Calu3 (cell line): ENCODE data around the gene LIN9. TPM values are rescaled to one million over a fixed set of nuclear protein-coding genes. Genes with fewer than 3 reads are reported as not detected.

Source experiments
- BruUV-seq: library from RNA; stranded (reverse); fragments of 400-500 nt; replicated peaks from 2 replicates; lab custom pipeline; 2021; lab: Mats Ljungman, UMichigan
- CTCF ChIA-PET: fragments of 300-600 bp; sonication (Branson Sonifier 250); formaldehyde crosslinking; loops from one replicate; lab custom pipeline; 2022; ENCODE audit warnings: antibody characterized with exemption; lab: Charles Lee
- DNase-seq: peaks from one replicate; pipeline ENCODE4 v3.0.0; 2022
- H3K27ac Mint-ChIP-seq: one replicate; pipeline ENCODE4 v1.8.0; 2022; ENCODE audit warnings: mixed read lengths; ENCODE audit not compliant: unreplicated experiment
- H3K27me3 Mint-ChIP-seq: one replicate; pipeline ENCODE4 v1.8.0; 2022; ENCODE audit warnings: mixed read lengths; ENCODE audit not compliant: unreplicated experiment
- H3K36me3 Mint-ChIP-seq: one replicate; pipeline ENCODE4 v1.8.0; 2022; ENCODE audit warnings: mild to moderate bottlenecking, moderate library complexity, mixed read lengths; ENCODE audit not compliant: insufficient read depth, unreplicated experiment
- H3K4me1 Mint-ChIP-seq: one replicate; pipeline ENCODE4 v1.8.0; 2022; ENCODE audit warnings: mild to moderate bottlenecking, low read depth, mixed read lengths; ENCODE audit not compliant: unreplicated experiment
- H3K4me3 Mint-ChIP-seq: one replicate; pipeline ENCODE4 v1.8.0; 2022; ENCODE audit warnings: mild to moderate bottlenecking, low read depth, moderate library complexity, mixed read lengths; ENCODE audit not compliant: unreplicated experiment
- H3K9me3 Mint-ChIP-seq: one replicate; pipeline ENCODE4 v1.8.0; 2022; ENCODE audit warnings: low read depth, mixed read lengths; ENCODE audit not compliant: unreplicated experiment
- CTCF ChIP-seq: fragments of 200-600 bp; IDR thresholded peaks from one replicate; pipeline ENCODE4 v1.8.0; 2022; ENCODE audit warnings: antibody characterized with exemption; ENCODE audit not compliant: unreplicated experiment
- intact Hi-C: fragments of 100-400 bp; cut with micrococcal nuclease; formaldehyde crosslinking; loops from one replicate; pipeline ENCODE4 v1.10.0; 2022; ENCODE audit not compliant: unreplicated experiment
- total RNA-seq: library from RNA; stranded (reverse); gene quantifications from 2 replicates; pipeline ENCODE4 v1.2.3, GENCODE V29; 2022

LIN9 gene
- total RNA-seq, 1 experiment from 2014 or later: 14.3 TPM

- no peaks in the 10 kb centered on the region for H3K9me3 Mint-ChIP-seq
- H3K27ac Mint-ChIP-seq: no peak overlapping the region
- intact Hi-C loops: no loop called here
- no peak for TF ChIP-seq CTCF
- peaks cover 25% of the 10 kb centered on the region for H3K27me3 Mint-ChIP-seq
- peaks cover 19% of the 10 kb centered on the region for H3K4me1 Mint-ChIP-seq
- CTCF ChIA-PET: interaction anchor here (1.8 kb wide), 1 partner anchor 22 kb away, joined by 9 read pairs; no protein-coding TSS in a partner anchor
- H3K36me3 Mint-ChIP-seq: peaks cover 16% of the 10 kb centered on the region
- BruUV-seq: no TSS peak
- DNase-seq: no peak
- H3K4me3 Mint-ChIP-seq: no peak overlapping the region
Observed at GRCh38 chr1:226311376-226311775, 2.4 kb upstream of the LIN9 start.

- intact Hi-C loops: no loop called here
Observed at GRCh38 chr1:226310637-226311195, 1.8 kb upstream of the LIN9 start.

GRCh38 chr1:226310245-226310540, 1.2 kb upstream of the LIN9 start:
- no TSS peak for BruUV-seq
- H3K27me3 Mint-ChIP-seq: peaks cover 13% of the 10 kb centered on the region
- no peak for DNase-seq
- H3K4me1 Mint-ChIP-seq: peaks cover 19% of the 10 kb centered on the region
- peak overlapping the region; percentile 84 for H3K4me3 Mint-ChIP-seq
- CTCF ChIA-PET: interaction anchor here (1.3 to 1.8 kb wide), 2 partner anchors 11 to 23 kb away, joined by 3 to 9 read pairs; no protein-coding TSS in a partner anchor
- H3K9me3 Mint-ChIP-seq: no peaks in the 10 kb centered on the region
- intact Hi-C loops: no loop called here
- H3K36me3 Mint-ChIP-seq: peaks cover 16% of the 10 kb centered on the region
- TF ChIP-seq CTCF: no peak
- H3K27ac Mint-ChIP-seq: peak overlapping the region; percentile 6

More at GRCh38 chr1:226310637-226311195, 1.8 kb upstream of the LIN9 start:
- Mint-ChIP-seq H3K4me3 (peak overlapping the region; percentile 84), H3K36me3 (peaks cover 16% of the 10 kb centered on the region), H3K4me1 (peaks cover 19% of the 10 kb centered on the region), H3K27ac (no peak overlapping the region), H3K9me3 (no peaks in the 10 kb centered on the region), H3K27me3 (peaks cover 18% of the 10 kb centered on the region)
- CTCF ChIA-PET: interaction anchor here (1.8 kb wide), 1 partner anchor 23 kb away, joined by 9 read pairs; no protein-coding TSS in a partner anchor
- no peak for TF ChIP-seq CTCF
- BruUV-seq: no TSS peak
- peak; percentile 33 for DNase-seq

- DNase-seq: no peak
- TSS peak; percentile 63 for BruUV-seq
- peaks cover 19% of the 10 kb centered on the region for H3K4me1 Mint-ChIP-seq
- peaks cover 16% of the 10 kb centered on the region for H3K36me3 Mint-ChIP-seq
- peak overlapping the region; percentile 6 for H3K27ac Mint-ChIP-seq
- intact Hi-C loops: no loop called here
- CTCF ChIA-PET: interaction anchor here (0.6 to 1.4 kb wide), 4 partner anchors 11 to 184 kb away, joined by 3 to 10 read pairs (median 4); no protein-coding TSS in a partner anchor
- no peaks in the 10 kb centered on the region for H3K9me3 Mint-ChIP-seq
- peak overlapping the region; percentile 84 for H3K4me3 Mint-ChIP-seq
- peaks cover 7% of the 10 kb centered on the region for H3K27me3 Mint-ChIP-seq
- no peak for TF ChIP-seq CTCF
Observed at GRCh38 chr1:226309398-226310244, 657 bp upstream of the LIN9 start.
